ENCODE measurements around the gene STK10. TPM values are rescaled to one million over a fixed set of nuclear protein-coding genes. Genes with fewer than 3 reads are reported as not detected.

STK10 gene
- total RNA-seq, 1 experiment from 2014 or later, result 20.0 TPM

- DNase-seq (ENCODE audit: low read depth, low spot score), result no peak
- in situ Hi-C loops (cut with HindIII; ENCODE audit: low pct_unique_long_range_greater_than_20kb, low sequenced_read_pairs), result no loop called here
These were observed 58.6 kb downstream of the STK10 start for GRCh38 chr5:172129256-172129910.

- in situ Hi-C loops (cut with HindIII; ENCODE audit: low pct_unique_long_range_greater_than_20kb, low sequenced_read_pairs), result no loop called here
- DNase-seq (ENCODE audit: low read depth, low spot score), result no peak
These were observed 60.4 kb downstream of the STK10 start for GRCh38 chr5:172127581-172127980.

GRCh38 chr5:172123269-172123692 lies 64.7 kb downstream of the STK10 start:
- in situ Hi-C loops (cut with HindIII; ENCODE audit: low pct_unique_long_range_greater_than_20kb, low sequenced_read_pairs), result no loop called here
- DNase-seq (ENCODE audit: low read depth, low spot score), result peak; percentile 88

- no peak for DNase-seq (ENCODE audit: low read depth, low spot score)
- in situ Hi-C loops (cut with HindIII; ENCODE audit: low pct_unique_long_range_greater_than_20kb, low sequenced_read_pairs), result no loop called here
These were observed 67.9 kb downstream of the STK10 start for GRCh38 chr5:172119921-172120688.

GRCh38 chr5:172118891-172119290 lies 69.1 kb downstream of the STK10 start:
- in situ Hi-C loops (cut with HindIII; ENCODE audit: low pct_unique_long_range_greater_than_20kb, low sequenced_read_pairs), result no loop called here
- no peak for DNase-seq (ENCODE audit: low read depth, low spot score)

GRCh38 chr5:172117977-172118701 lies 69.9 kb downstream of the STK10 start:
- in situ Hi-C loops (cut with HindIII; ENCODE audit: low pct_unique_long_range_greater_than_20kb, low sequenced_read_pairs), result no loop called here
- no peak for DNase-seq (ENCODE audit: low read depth, low spot score)

GRCh38 chr5:172115541-172115982 lies 72.5 kb downstream of the STK10 start:
- no peak for DNase-seq (ENCODE audit: low read depth, low spot score)
- in situ Hi-C loops (cut with HindIII; ENCODE audit: low pct_unique_long_range_greater_than_20kb, low sequenced_read_pairs), result no loop called here

- in situ Hi-C loops (cut with HindIII; ENCODE audit: low pct_unique_long_range_greater_than_20kb, low sequenced_read_pairs), result no loop called here
These were observed 73.1 kb downstream of the STK10 start for GRCh38 chr5:172114875-172115422.

GRCh38 chr5:172113036-172113435 lies 75.0 kb downstream of the STK10 start:
- DNase-seq (ENCODE audit: low read depth, low spot score), result no peak
- in situ Hi-C loops (cut with HindIII; ENCODE audit: low pct_unique_long_range_greater_than_20kb, low sequenced_read_pairs), result no loop called here

More at GRCh38 chr5:172114875-172115422, 73.1 kb downstream of the STK10 start:
- DNase-seq (ENCODE audit: low read depth, low spot score), result no peak

- DNase-seq (ENCODE audit: low read depth, low spot score), result no peak
- in situ Hi-C loops (cut with HindIII; ENCODE audit: low pct_unique_long_range_greater_than_20kb, low sequenced_read_pairs), result no loop called here
These were observed 76.2 kb downstream of the STK10 start for GRCh38 chr5:172111852-172112225.

- DNase-seq (ENCODE audit: low read depth, low spot score), result no peak
- in situ Hi-C loops (cut with HindIII; ENCODE audit: low pct_unique_long_range_greater_than_20kb, low sequenced_read_pairs), result no loop called here
These were observed 76.8 kb downstream of the STK10 start for GRCh38 chr5:172110921-172111851.

- in situ Hi-C loops (cut with HindIII; ENCODE audit: low pct_unique_long_range_greater_than_20kb, low sequenced_read_pairs), result no loop called here
- DNase-seq (ENCODE audit: low read depth, low spot score), result no peak
These were observed 77.7 kb downstream of the STK10 start for GRCh38 chr5:172110260-172110815.

GRCh38 chr5:172109749-172110148 lies 78.3 kb downstream of the STK10 start:
- in situ Hi-C loops (cut with HindIII; ENCODE audit: low pct_unique_long_range_greater_than_20kb, low sequenced_read_pairs), result no loop called here

GRCh38 chr5:172107571-172107970 lies 80.5 kb downstream of the STK10 start:
- DNase-seq (ENCODE audit: low read depth, low spot score), result peak; percentile 11
- in situ Hi-C loops (cut with HindIII; ENCODE audit: low pct_unique_long_range_greater_than_20kb, low sequenced_read_pairs), result no loop called here

More at GRCh38 chr5:172109749-172110148, 78.3 kb downstream of the STK10 start:
- DNase-seq (ENCODE audit: low read depth, low spot score), result no peak

GRCh38 chr5:172106511-172107356 lies 81.3 kb downstream of the STK10 start:
- DNase-seq (ENCODE audit: low read depth, low spot score), result peak; percentile 48

GRCh38 chr5:172105811-172106210 lies 82.2 kb downstream of the STK10 start:
- no peak for DNase-seq (ENCODE audit: low read depth, low spot score)
- in situ Hi-C loops (cut with HindIII; ENCODE audit: low pct_unique_long_range_greater_than_20kb, low sequenced_read_pairs), result no loop called here

More at GRCh38 chr5:172106511-172107356, 81.3 kb downstream of the STK10 start:
- in situ Hi-C loops (cut with HindIII; ENCODE audit: low pct_unique_long_range_greater_than_20kb, low sequenced_read_pairs), result no loop called here

Measured in SK-MEL-5 (cell line).